ENCODE data around the gene HDDC3.

HDDC3 gene

GRCh38 chr15:90892498-90893174 is 39.7 kb downstream of the HDDC3 start:
- DNase-seq (ENCODE audit: low read depth in 1 of 2, low spot score in 1 of 2) = no peak

GRCh38 chr15:90892023-90892422 is 40.3 kb downstream of the HDDC3 start:
- DNase-seq (ENCODE audit: low read depth in 1 of 2, low spot score in 1 of 2) = no peak

- no peak for DNase-seq (ENCODE audit: low read depth in 1 of 2, low spot score in 1 of 2)
Observed at GRCh38 chr15:90891346-90891949, 40.9 kb downstream of the HDDC3 start.

- DNase-seq (ENCODE audit: low read depth in 1 of 2, low spot score in 1 of 2) = no peak
Observed at GRCh38 chr15:90890839-90891238, 41.5 kb downstream of the HDDC3 start.

GRCh38 chr15:90889736-90890456 is 42.5 kb downstream of the HDDC3 start:
- no peak for DNase-seq (ENCODE audit: low read depth in 1 of 2, low spot score in 1 of 2)

- no peak for DNase-seq (ENCODE audit: low read depth in 1 of 2, low spot score in 1 of 2)
Observed at GRCh38 chr15:90889313-90889730, 43.0 kb downstream of the HDDC3 start.

GRCh38 chr15:90887037-90887481 is 45.3 kb downstream of the HDDC3 start:
- no peak for DNase-seq (ENCODE audit: low read depth in 1 of 2, low spot score in 1 of 2)

- DNase-seq (ENCODE audit: low read depth in 1 of 2, low spot score in 1 of 2) = no peak
Observed at GRCh38 chr15:90886291-90886614, 46.1 kb downstream of the HDDC3 start.

GRCh38 chr15:90885432-90886290 is 46.7 kb downstream of the HDDC3 start:
- peak; percentile 62 to 75 for DNase-seq (ENCODE audit: low read depth in 1 of 2, low spot score in 1 of 2)

GRCh38 chr15:90884719-90885431 is 47.5 kb downstream of the HDDC3 start:
- DNase-seq (ENCODE audit: low read depth in 1 of 2, low spot score in 1 of 2) = no peak

- no peak for DNase-seq (ENCODE audit: low read depth in 1 of 2, low spot score in 1 of 2)
Observed at GRCh38 chr15:90883976-90884718, 48.2 kb downstream of the HDDC3 start, which contains the start of gene FES. Gene FES, plus strand, starts transcription at chr15:90884504. Its CDS starts 542 bp downstream, at chr15:90885046.

- DNase-seq (ENCODE audit: low read depth in 1 of 2, low spot score in 1 of 2) = no peak
Observed at GRCh38 chr15:90883526-90883975, 48.8 kb downstream of the HDDC3 start.

GRCh38 chr15:90882781-90883525 is 49.4 kb downstream of the HDDC3 start:
- DNase-seq (ENCODE audit: low read depth in 1 of 2, low spot score in 1 of 2) = no peak

- no peak for DNase-seq (ENCODE audit: low read depth in 1 of 2, low spot score in 1 of 2)
Observed at GRCh38 chr15:90881978-90882721, 50.2 kb downstream of the HDDC3 start.

- no peak for DNase-seq (ENCODE audit: low read depth in 1 of 2, low spot score in 1 of 2)
Observed at GRCh38 chr15:90881181-90881977, 51.0 kb downstream of the HDDC3 start.

GRCh38 chr15:90880381-90881145 is 51.8 kb downstream of the HDDC3 start:
- no peak for DNase-seq (ENCODE audit: low read depth in 1 of 2, low spot score in 1 of 2)

Data from stimulated activated CD4-positive, alpha-beta T cell treated with anti-CD3 and anti-CD28 coated beads, Interleukin-15, amount 100 ng/mL, for 1 hour (primary cell).